H9 (cell line): ENCODE measurements around the gene COPS4. TPM values are rescaled to one million over a fixed set of nuclear protein-coding genes. Genes with fewer than 3 reads are reported as not detected.
"Not testable (repeated sequence)": the region's sequence is repeated elsewhere in the genome, so short reads cannot be mapped to it uniquely, and the experiment has no call there.

Experiments used
- DNase-seq: peaks from one replicate; pipeline ENCODE4 v3.0.0-alpha.2; 2017
- H2AFZ ChIP-seq: one replicate; pipeline ENCODE4 v1.6.1; 2013; ENCODE audit warnings: mild to moderate bottlenecking, low read length, control low read depth, moderate library complexity
- H2AK5ac ChIP-seq: 2 replicates; pipeline ENCODE4 v1.6.1; 2013; ENCODE audit warnings: low read length, control low read depth, mixed read lengths; ENCODE audit not compliant: insufficient read length
- H2BK120ac ChIP-seq: one replicate; pipeline ENCODE4 v1.6.1; 2013; ENCODE audit warnings: low read depth, mild to moderate bottlenecking, low read length, control low read depth, inconsistent platforms; ENCODE audit not compliant: poor library complexity, severe bottlenecking
- H2BK12ac ChIP-seq: 2 replicates; pipeline ENCODE4 v1.6.1; 2013; ENCODE audit warnings: low read length, control low read depth, mixed read lengths, low read depth; ENCODE audit not compliant: insufficient read length
- H2BK15ac ChIP-seq: 2 replicates; pipeline ENCODE4 v1.6.1; 2013; ENCODE audit warnings: low read depth, low read length, control low read depth
- H2BK20ac ChIP-seq: one replicate; pipeline ENCODE4 v1.6.1; 2013; ENCODE audit warnings: low read depth, mild to moderate bottlenecking, low read length, control low read depth, inconsistent platforms; ENCODE audit not compliant: poor library complexity, severe bottlenecking
- H2BK5ac ChIP-seq: 2 replicates; pipeline ENCODE4 v1.6.1; 2013; ENCODE audit warnings: low read length, control low read depth, mixed read lengths; ENCODE audit not compliant: insufficient read length
- H3K14ac ChIP-seq: 2 replicates; pipeline ENCODE4 v1.6.1; 2013; ENCODE audit warnings: low read length, control low read depth; ENCODE audit not compliant: insufficient read depth
- H3K18ac ChIP-seq: 2 replicates; pipeline ENCODE4 v1.6.1; 2013; ENCODE audit warnings: low read depth, mild to moderate bottlenecking, mixed read lengths, low read length, control low read depth; ENCODE audit not compliant: insufficient read length
- H3K23ac ChIP-seq: 2 replicates; pipeline ENCODE4 v1.6.1; 2013; ENCODE audit warnings: low read length, control low read depth, mixed read lengths, low read depth; ENCODE audit not compliant: insufficient read length
- H3K23me2 ChIP-seq: 2 replicates; pipeline ENCODE4 v1.6.1; 2013; ENCODE audit warnings: low read depth, mild to moderate bottlenecking, mixed read lengths, low read length, control low read depth; ENCODE audit not compliant: insufficient read length, poor library complexity, severe bottlenecking
- H3K27ac ChIP-seq: 2 replicates; pipeline ENCODE4 v1.5.1; 2013; ENCODE audit warnings: low read length, control low read depth, mixed read lengths, low read depth; ENCODE audit not compliant: insufficient read length
- H3K27me3 ChIP-seq: 2 replicates; pipeline ENCODE4 v1.6.1; 2013; ENCODE audit warnings: low read length, control low read depth, inconsistent platforms; ENCODE audit not compliant: insufficient read depth
- H3K4ac ChIP-seq: 2 replicates; pipeline ENCODE4 v1.6.1; 2013; ENCODE audit warnings: low read depth, mild to moderate bottlenecking, control low read depth, inconsistent platforms, low read length, moderate library complexity
- H3K4me1 ChIP-seq: 2 replicates; pipeline ENCODE4 v1.6.1; 2013; ENCODE audit warnings: low read length, control low read depth, inconsistent platforms; ENCODE audit not compliant: insufficient read depth
- H3K4me2 ChIP-seq: 2 replicates; pipeline ENCODE4 v1.6.1; 2013; ENCODE audit warnings: low read length, control low read depth, mixed read lengths; ENCODE audit not compliant: insufficient read length, insufficient read depth
- H3K56ac ChIP-seq: 2 replicates; pipeline ENCODE4 v1.6.1; 2013; ENCODE audit warnings: low read depth, mild to moderate bottlenecking, mixed read lengths, low read length, control low read depth; ENCODE audit not compliant: insufficient read length
- H3K79me1 ChIP-seq: 2 replicates; pipeline ENCODE4 v1.6.1; 2013; ENCODE audit warnings: low read depth, mild to moderate bottlenecking, moderate library complexity, low read length, control low read depth, inconsistent platforms; ENCODE audit not compliant: insufficient read depth, poor library complexity, severe bottlenecking
- H3K79me2 ChIP-seq: 2 replicates; pipeline ENCODE4 v1.6.1; 2013; ENCODE audit warnings: low read length, control low read depth, inconsistent platforms; ENCODE audit not compliant: insufficient read depth
- H3K9ac ChIP-seq: 2 replicates; pipeline ENCODE4 v1.6.1; 2013; ENCODE audit warnings: low read length, control low read depth, mixed read lengths; ENCODE audit not compliant: insufficient read length; ENCODE audit errors: extremely low read depth
- H3K9me3 ChIP-seq: one replicate; pipeline ENCODE4 v1.6.1; 2013; ENCODE audit warnings: low read depth, low read length, inconsistent platforms; ENCODE audit not compliant: control insufficient read depth
- H3T11ph ChIP-seq: one replicate; pipeline ENCODE4 v1.6.1; 2013; ENCODE audit warnings: mild to moderate bottlenecking, low read length, control low read depth, inconsistent platforms
- H4K20me1 ChIP-seq: one replicate; pipeline ENCODE4 v1.6.1; 2013; ENCODE audit not compliant: control insufficient read depth, insufficient read length, insufficient read depth
- H4K5ac ChIP-seq: 2 replicates; pipeline ENCODE4 v1.6.1; 2013; ENCODE audit warnings: low read depth, mild to moderate bottlenecking, mixed read lengths, low read length, control low read depth; ENCODE audit not compliant: insufficient read length
- H4K8ac ChIP-seq: replicated peaks from 2 replicates; pipeline ENCODE4 v1.6.1; 2013; ENCODE audit warnings: low read length, control low read depth, mixed read lengths, low read depth; ENCODE audit not compliant: insufficient read length
- H4K91ac ChIP-seq: 2 replicates; pipeline ENCODE4 v1.6.1; 2013; ENCODE audit warnings: low read depth, mild to moderate bottlenecking, moderate library complexity, mixed read lengths, low read length, control low read depth; ENCODE audit not compliant: insufficient read length
- H3K27ac Mint-ChIP-seq, 3 experiments: 2 replicates in 2 of 3; 3 replicates in 1 of 3; pipeline ENCODE4 v1.8.0; 2020 to 2021; ENCODE audit warnings: mixed read lengths in 3 of 3, mild to moderate bottlenecking in 1 of 3, moderate library complexity in 1 of 3
- H3K27me3 Mint-ChIP-seq: 2 replicates; pipeline ENCODE4 v1.8.0; 2021; ENCODE audit warnings: low read depth, mild to moderate bottlenecking, moderate library complexity, mixed read lengths
- H3K36me3 Mint-ChIP-seq, 3 experiments: 2 replicates in 2 of 3; 3 replicates in 1 of 3; pipeline ENCODE4 v1.8.0; 2020 to 2021; ENCODE audit warnings: low read depth in 3 of 3, mixed read lengths in 3 of 3; ENCODE audit not compliant: insufficient read depth in 1 of 3
- H3K4me1 Mint-ChIP-seq, 2 experiments: 2 replicates each; pipeline ENCODE4 v1.8.0; 2020; ENCODE audit warnings: mixed read lengths in 2 of 2
- H3K4me3 Mint-ChIP-seq, 2 experiments: 2 replicates in 1 of 2; 3 replicates in 1 of 2; pipeline ENCODE4 v1.8.0; 2020 to 2021; ENCODE audit warnings: mild to moderate bottlenecking in 2 of 2, mixed read lengths in 2 of 2, moderate library complexity in 1 of 2
- H3K9me3 Mint-ChIP-seq, 2 experiments: 2 replicates in 1 of 2; 3 replicates in 1 of 2; pipeline ENCODE4 v1.8.0; 2020; ENCODE audit warnings: mild to moderate bottlenecking in 2 of 2, mixed read lengths in 2 of 2, moderate library complexity in 1 of 2
- CTCF ChIP-seq: fragments of 200-600 bp; sonication (generic); conservative IDR thresholded peaks from 3 replicates; pipeline ENCODE4 v1.8.0; 2021; ENCODE audit warnings: antibody characterized with exemption, mild to moderate bottlenecking
- WGBS: extraction: QIAGEN DNeasy Blood & Tissue Kit; methylation state at CpG from one replicate; pipeline ENCODE4 v1.1.7; 2013; ENCODE audit warnings: missing lambda C conversion rate, low lambda C conversion rate, mixed read lengths; ENCODE audit not compliant: insufficient read length; ENCODE audit errors: extremely low coverage; 5-methylcytosine and 5-hydroxymethylcytosine counted together
- total RNA-seq: library from RNA; stranded (reverse); gene quantifications from 2 replicates; pipeline ENCODE4 v1.2.1, GENCODE V29; 2021

COPS4 gene
- total RNA-seq, 1 experiment from 2014 or later: 39.9 TPM

- no peak overlapping the region for H3K27ac ChIP-seq
- Mint-ChIP-seq H3K27me3 (no peaks in the 10 kb centered on the region), H3K27ac (no peak overlapping the region), H3K9me3 (no peaks in the 10 kb centered on the region), H3K4me1 (no peaks in the 10 kb centered on the region), H3K4me3 (no peak overlapping the region), H3K36me3 (peaks cover 4 to 19% (median 15%) of the 10 kb centered on the region in 3 experiments; a peak in 5 of 7 replicates)
- H3K9ac ChIP-seq: no peak overlapping the region
- no peaks in the 10 kb centered on the region for H3K79me2 ChIP-seq
- H2BK12ac ChIP-seq: no peak overlapping the region
- no peak overlapping the region for H2BK15ac ChIP-seq
- no peak overlapping the region for H2BK120ac ChIP-seq
- no peak overlapping the region for H2BK5ac ChIP-seq
- no peaks in the 10 kb centered on the region for H3K79me1 ChIP-seq
- no peak for TF ChIP-seq CTCF
- no peaks in the 10 kb centered on the region for H4K20me1 ChIP-seq
- no peak overlapping the region for H3K18ac ChIP-seq
- H4K91ac ChIP-seq: no peak overlapping the region
- H2BK20ac ChIP-seq: no peak overlapping the region
- no peak overlapping the region for H4K5ac ChIP-seq
- H3T11ph ChIP-seq: no peak overlapping the region
- H3K9me3 ChIP-seq: no peaks in the 10 kb centered on the region
- H4K8ac ChIP-seq: no peak overlapping the region
- no peak overlapping the region for H3K23ac ChIP-seq
- no peak overlapping the region for H3K4ac ChIP-seq
- no peaks in the 10 kb centered on the region for H3K27me3 ChIP-seq
- H3K14ac ChIP-seq: no peak overlapping the region
- H2AK5ac ChIP-seq: no peak overlapping the region
- H3K23me2 ChIP-seq: no peaks in the 10 kb centered on the region
- DNase-seq: no peak
- WGBS: no CpG with 5 or more reads among the region's 8 CpGs
- H2AFZ ChIP-seq: no peak overlapping the region
- H3K4me1 ChIP-seq: no peaks in the 10 kb centered on the region
- no peak overlapping the region for H3K4me2 ChIP-seq
- no peak overlapping the region for H3K56ac ChIP-seq
Measured at GRCh38 chr4:83046693-83047473, 11.9 kb downstream of the COPS4 start.

- H3K14ac ChIP-seq, H4K5ac ChIP-seq, H3K4me3 Mint-ChIP-seq, H2BK5ac ChIP-seq, H3K27me3 Mint-ChIP-seq, H3K23me2 ChIP-seq, H4K20me1 ChIP-seq, H3K9ac ChIP-seq, H3K27me3 ChIP-seq, H3K56ac ChIP-seq, H4K8ac ChIP-seq, H2BK12ac ChIP-seq, H3K27ac ChIP-seq, H3K4me2 ChIP-seq, H3K18ac ChIP-seq, H3K79me1 ChIP-seq, H3T11ph ChIP-seq, DNase-seq, H3K4me1 Mint-ChIP-seq, H3K27ac Mint-ChIP-seq, H3K4me1 ChIP-seq, H2BK20ac ChIP-seq, H3K4ac ChIP-seq, H3K9me3 Mint-ChIP-seq, H2BK120ac ChIP-seq, H3K79me2 ChIP-seq, H2BK15ac ChIP-seq, H3K23ac ChIP-seq, H2AK5ac ChIP-seq, H2AFZ ChIP-seq, H3K9me3 ChIP-seq, H4K91ac ChIP-seq: not testable (repeated sequence)
- H3K36me3 Mint-ChIP-seq: peaks cover 10 to 29% (median 26%) of the 10 kb centered on the region in 3 experiments; a peak in 5 of 7 replicates
- no CpG with 5 or more reads among the region's 8 CpGs for WGBS
Measured at GRCh38 chr4:83048781-83049180, 13.8 kb downstream of the COPS4 start.
